Measurements from ENCODE around the gene PYM1.

The PYM1 gene

GRCh38 chr12:55927588-55928502 is at the start of gene PYM1:
TSS of gene PYM1 (minus strand) at chr12:55927894. CDS start at chr12:55927761, 133 bp downstream.
- peak in 1 of 3 experiments; percentile 72 for DNase-seq (ENCODE audit: low read depth in 3 of 3)

GRCh38 chr12:55974308-55974730 is 46.6 kb upstream of the PYM1 start:
- peak in 1 of 3 experiments; percentile 30 for DNase-seq (ENCODE audit: low read depth in 3 of 3)

- peak; percentile 91 to 97 (median 96) for DNase-seq (ENCODE audit: low read depth in 3 of 3)
These were observed 46.1 kb upstream of the PYM1 start, which contains the start of gene RAB5B for GRCh38 chr12:55973599-55974307. TSS of gene RAB5B (plus strand) at chr12:55974078. CDS start at chr12:55986961, 12,883 bp downstream.

DNA sequence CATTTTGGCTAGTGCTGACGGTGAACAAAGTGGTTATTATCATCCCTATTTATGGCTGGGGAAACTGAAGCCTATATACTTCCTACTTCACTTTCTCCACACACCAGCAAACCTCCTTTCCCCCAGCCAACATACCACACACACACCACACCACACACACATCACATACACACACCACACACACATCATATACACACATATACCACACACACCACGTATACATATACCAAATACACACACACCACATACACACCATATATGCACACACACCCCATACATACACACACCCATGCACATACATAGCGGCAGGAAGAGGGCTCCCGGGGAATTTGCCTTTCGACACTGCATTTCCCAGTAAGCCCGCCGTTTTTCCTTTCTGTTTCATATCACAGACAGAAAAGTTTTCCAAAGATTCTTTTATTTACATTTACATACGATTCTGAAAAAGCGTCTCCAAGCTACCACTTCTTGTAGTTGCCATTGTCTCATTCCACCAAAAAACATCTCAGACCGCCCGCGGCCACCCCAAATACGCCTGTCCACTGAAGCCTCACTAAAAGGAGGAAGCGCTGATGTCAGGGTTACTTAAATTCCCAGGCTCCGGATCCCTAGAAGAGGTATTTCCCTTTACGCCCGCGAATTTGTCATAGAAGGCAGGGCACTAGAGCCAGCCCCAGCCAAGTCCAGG is 45.4 kb upstream of the PYM1 start:
- DNase-seq (ENCODE audit: low read depth in 3 of 3) = no peak

DNA sequence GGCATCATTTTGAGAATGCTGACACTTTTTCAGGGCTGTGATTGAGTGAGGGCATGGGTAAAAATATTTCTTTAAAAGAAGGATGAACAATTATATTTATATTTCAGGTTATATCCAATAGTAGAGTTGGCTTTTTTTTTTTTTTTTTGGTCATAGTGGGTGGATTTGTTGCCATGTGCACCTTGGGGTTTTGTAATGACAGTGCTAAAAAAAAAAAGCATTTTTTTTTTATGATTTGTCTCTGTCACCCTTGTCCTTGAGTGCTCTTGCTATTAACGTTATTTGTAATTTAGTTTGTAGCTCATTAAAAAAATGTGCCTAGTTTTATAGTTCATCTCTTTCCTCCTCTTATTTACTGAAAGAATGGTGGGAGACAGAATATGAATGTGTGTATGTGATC is 44.8 kb upstream of the PYM1 start:
- no peak for DNase-seq (ENCODE audit: low read depth in 3 of 3)

DNA sequence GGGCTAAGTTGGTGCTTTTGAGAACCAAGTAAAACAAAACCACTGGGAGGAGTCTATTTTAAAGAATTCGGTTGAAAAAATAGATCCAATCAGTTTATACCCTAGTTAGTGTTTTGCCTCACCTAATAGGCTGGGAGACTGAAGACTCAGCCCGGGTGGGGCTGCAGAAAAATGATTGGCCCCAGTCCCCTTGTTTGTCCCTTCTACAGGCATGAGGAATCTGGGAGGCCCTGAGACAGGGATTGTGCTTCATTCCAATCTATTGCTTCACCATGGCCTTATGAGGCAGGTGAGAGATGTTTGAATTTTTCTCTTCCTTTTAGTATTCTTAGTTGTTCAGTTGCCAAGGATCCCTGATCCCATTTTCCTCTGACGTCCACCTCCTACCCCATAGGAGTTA is 44.3 kb upstream of the PYM1 start:
- DNase-seq (ENCODE audit: low read depth in 3 of 3) = no peak

- no peak for DNase-seq (ENCODE audit: low read depth in 3 of 3)
These were observed 43.1 kb upstream of the PYM1 start for GRCh38 chr12:55970775-55971174.

- no peak for DNase-seq (ENCODE audit: low read depth in 3 of 3)
These were observed 41.7 kb upstream of the PYM1 start for GRCh38 chr12:55969356-55969755.

DNA sequence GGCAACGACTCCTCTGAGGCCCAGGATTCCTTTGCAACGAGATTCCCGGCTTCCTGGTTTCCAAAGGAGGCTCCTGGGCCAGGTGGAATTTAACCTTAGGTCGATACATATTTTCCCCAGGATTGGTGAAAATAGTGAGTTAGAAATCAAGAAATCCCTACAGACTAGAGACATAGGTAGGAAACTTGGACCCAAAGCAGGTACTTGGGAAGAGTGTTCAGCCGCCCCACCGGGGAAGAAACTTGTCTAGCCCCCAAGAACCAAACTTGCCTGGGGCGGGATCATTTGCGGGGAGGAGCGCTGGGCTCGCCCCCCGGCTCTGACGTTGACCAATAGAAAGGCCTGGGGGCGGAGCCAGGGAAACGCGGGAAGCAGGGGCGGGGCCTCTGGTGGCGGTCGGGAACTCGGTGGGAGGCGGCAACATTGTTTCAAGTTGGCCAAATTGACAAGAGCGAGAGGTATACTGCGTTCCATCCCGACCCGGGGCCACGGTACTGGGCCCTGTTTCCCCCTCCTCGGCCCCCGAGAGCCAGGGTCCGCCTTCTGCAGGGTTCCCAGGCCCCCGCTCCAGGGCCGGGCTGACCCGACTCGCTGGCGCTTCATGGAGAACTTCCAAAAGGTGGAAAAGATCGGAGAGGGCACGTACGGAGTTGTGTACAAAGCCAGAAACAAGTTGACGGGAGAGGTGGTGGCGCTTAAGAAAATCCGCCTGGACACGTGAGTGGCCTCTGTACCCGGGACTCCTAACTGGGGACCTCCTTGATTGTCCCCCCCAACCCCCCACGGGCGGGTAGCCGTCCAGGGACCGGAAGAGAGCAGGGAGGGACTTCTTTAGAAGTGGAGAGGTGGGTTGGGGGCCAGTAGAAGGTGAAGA is 39.0 kb upstream of the PYM1 start, which contains the start of gene CDK2:
Gene CDK2 (plus strand): TSS at position 423 of the 874 bp plus-strand sequence. CDS start 179 bp downstream, at position 602.
- peak; percentile 84 to 95 (median 87) for DNase-seq (ENCODE audit: low read depth in 3 of 3)

- no peak for DNase-seq (ENCODE audit: low read depth in 3 of 3)
These were observed 38.3 kb upstream of the PYM1 start, which contains the start of gene PMEL for GRCh38 chr12:55965941-55966407. TSS of gene PMEL (minus strand) at chr12:55966042. CDS start at chr12:55966011, 31 bp downstream.

- DNase-seq (ENCODE audit: low read depth in 3 of 3) = no peak
These were observed 37.5 kb upstream of the PYM1 start for GRCh38 chr12:55965240-55965639.

DNA sequence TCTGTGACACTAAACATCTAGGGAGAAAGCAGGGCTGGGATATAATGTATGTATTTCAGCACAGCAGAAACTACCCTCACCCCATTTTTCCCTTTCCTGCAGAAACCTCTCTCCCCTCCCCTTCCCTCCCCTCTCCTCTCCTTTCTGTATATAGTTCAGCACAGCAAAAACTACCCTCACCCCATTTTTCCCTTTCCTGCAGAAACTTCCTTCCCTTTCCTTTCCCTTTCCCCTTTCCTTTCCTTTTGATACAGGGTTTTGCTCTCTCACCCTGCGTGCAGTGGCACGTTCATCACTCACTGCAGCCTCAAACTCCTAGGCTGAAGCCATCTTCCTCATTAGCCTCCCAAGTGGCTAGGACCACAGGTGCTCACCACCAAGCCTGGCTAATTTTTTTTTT is 36.1 kb upstream of the PYM1 start:
- no peak for DNase-seq (ENCODE audit: low read depth in 3 of 3)

- no peak for DNase-seq (ENCODE audit: low read depth in 3 of 3)
These were observed 29.6 kb upstream of the PYM1 start for GRCh38 chr12:55957106-55957859.

DNA sequence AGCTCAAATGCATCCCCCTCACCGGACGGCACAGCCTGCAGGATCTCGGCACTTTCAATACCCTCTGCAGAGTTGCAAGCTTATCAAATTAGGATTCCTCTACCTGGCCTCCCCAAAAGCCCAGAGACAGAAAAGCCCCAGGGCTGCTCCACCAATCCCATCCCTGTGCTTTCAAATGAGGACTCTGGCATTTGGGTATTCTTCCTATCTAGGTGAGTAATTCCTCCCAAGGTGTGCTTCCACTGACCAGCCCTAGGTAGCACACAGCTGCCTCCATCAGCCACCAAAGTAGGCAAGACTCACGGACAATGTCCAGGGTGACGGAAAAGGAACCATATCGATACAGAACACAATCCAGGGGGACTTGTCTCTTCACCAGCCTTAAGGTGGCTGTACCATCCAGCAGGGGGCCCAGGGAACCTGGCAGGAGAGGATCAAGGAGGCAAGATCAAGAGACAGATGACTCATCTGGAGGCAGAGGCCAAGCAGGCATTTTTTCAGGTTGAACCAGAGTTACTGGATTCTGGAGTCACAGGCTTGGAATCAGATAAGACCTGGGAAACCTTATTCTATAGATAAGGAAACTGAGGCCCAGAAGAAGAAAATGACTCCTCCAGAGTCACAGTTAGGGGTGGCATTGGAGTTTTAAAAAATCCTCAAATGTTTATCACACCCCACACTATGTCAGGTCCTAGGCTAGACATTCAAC is 28.3 kb upstream of the PYM1 start:
- DNase-seq (ENCODE audit: low read depth in 3 of 3) = peak in 1 of 3 experiments; percentile 51

GRCh38 chr12:55955344-55955743 is 27.6 kb upstream of the PYM1 start:
- DNase-seq (ENCODE audit: low read depth in 3 of 3) = no peak

GRCh38 chr12:55946553-55946952 is 18.9 kb upstream of the PYM1 start:
- no peak for DNase-seq (ENCODE audit: low read depth in 3 of 3)

DNA sequence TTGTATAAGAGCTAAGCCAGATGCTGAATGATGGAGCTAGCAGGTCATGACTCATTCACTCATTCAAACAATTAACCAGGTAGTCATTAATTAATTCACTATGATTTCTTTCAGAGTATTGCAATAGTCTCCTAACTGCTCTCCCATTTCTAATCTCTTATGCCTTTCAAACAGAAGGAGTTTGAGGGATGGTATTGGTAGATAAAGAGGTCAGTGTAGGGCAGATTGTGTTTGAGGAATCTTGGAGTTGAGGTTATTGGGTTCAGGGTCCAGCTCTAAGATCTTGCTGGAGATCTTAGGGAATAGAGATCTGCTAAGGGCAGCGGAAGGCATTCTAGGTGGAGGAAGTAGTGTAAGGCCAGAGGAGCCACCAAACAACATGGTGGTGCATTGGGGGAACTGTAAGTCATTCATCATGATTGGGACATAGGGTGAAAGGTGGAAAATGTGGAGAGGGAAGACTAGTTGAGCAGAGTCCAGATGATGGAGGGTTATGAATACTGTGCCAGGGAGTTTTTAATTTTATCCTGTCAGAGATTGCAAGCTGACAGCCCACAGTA is 15.0 kb upstream of the PYM1 start:
- DNase-seq (ENCODE audit: low read depth in 3 of 3) = no peak

DNA sequence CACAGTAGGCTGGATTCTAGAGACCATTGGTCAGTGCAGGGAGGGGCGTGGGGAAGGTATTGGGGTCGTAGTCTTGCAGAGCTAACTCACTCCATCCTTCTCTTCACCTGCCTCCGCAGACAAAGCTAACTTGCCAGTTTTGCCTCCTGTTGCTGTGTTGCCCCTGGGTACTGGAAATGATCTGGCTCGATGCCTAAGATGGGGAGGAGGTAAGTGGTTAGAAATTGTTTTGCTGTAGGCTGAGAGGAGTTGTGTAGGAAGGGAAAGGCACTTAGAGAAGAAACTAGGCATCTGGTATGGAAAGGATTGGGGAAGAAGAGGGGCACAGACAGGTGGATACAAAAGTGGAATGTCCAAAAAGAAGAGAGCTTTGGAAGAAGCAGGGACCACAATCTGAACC is 14.4 kb upstream of the PYM1 start:
- no peak for DNase-seq (ENCODE audit: low read depth in 3 of 3)

Data from stimulated activated CD4-positive, alpha-beta T cell treated with anti-CD3 and anti-CD28 coated beads, TNF-alpha, amount 100 ng/mL, for 24 hours (primary cell).